ENCODE data around the gene LLGL2. TPM values are rescaled to one million over a fixed set of nuclear protein-coding genes. Genes with fewer than 3 reads are reported as not detected.

Gene LLGL2
- total and polyA plus RNA-seq, 2 experiments from 2014 or later, result 35.2 to 40.3 TPM

DNA sequence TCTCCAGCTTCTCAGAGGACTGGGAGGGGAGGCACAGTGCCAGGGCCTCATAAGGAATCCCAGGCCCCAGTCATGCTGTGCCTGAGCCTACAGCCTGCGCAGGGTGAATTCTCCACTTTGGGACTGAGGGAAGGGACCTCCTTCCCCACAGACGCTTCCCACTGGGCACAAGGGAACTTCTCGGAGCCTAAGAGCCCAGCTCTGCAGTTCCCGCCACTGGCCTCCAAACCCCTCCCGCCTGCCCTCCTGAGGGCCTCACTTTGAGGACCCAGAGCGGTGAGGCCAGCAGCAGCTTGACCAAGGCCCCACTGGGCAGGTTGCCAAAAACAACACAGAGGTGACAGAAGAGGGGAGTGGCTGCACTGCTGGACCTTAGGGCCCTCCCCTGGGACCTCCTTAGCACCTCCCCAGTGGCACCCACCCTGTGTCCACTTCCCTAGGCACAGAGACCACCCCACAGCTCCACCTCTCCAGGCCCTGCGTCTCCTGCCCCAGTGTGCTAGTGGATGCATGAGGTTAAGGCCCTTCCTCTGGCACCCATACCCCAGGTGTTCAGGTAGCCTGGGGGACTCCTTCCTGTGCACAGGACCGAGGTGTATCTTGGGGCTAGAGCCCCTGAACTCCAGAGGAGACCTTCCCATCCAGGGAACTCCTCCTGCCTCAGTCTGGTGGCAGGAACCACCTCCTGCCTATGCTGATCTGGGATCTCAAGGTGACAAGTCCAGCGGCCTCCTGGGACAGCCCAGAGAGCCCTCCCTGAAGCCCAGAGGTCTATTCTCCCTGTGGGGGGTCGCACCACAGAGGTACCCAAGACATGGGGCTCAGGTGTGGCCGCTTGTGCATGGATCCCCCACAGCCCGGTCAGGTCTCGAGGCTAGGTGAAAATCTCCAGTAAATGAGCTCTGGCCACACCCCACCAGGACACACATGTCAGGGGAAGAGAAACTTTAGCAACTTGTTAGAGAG lies 13.6 kb upstream of the LLGL2 start:
- Histone ChIP-seq H3K4me1 (ENCODE audit: low read depth) (peaks cover 20% of the 10 kb centered on the region), H3K27me3 (no peaks in the 10 kb centered on the region), H3K9me3 (ENCODE audit: low read depth) (no peaks in the 10 kb centered on the region), H3K36me3 (peaks cover 4% of the 10 kb centered on the region), H3K27ac (peak overlapping the region; percentile 71), H3K4me3 (no peak overlapping the region)
- TF ChIP-seq, protein P1, sequence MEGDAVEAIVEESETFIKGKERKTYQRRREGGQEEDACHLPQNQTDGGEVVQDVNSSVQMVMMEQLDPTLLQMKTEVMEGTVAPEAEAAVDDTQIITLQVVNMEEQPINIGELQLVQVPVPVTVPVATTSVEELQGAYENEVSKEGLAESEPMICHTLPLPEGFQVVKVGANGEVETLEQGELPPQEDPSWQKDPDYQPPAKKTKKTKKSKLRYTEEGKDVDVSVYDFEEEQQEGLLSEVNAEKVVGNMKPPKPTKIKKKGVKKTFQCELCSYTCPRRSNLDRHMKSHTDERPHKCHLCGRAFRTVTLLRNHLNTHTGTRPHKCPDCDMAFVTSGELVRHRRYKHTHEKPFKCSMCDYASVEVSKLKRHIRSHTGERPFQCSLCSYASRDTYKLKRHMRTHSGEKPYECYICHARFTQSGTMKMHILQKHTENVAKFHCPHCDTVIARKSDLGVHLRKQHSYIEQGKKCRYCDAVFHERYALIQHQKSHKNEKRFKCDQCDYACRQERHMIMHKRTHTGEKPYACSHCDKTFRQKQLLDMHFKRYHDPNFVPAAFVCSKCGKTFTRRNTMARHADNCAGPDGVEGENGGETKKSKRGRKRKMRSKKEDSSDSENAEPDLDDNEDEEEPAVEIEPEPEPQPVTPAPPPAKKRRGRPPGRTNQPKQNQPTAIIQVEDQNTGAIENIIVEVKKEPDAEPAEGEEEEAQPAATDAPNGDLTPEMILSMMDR (IDR thresholded peaks at IDR 0.05; ENCODE audit: low read depth, low read length), result no peak
- DNase-seq (ENCODE audit: low read depth in 1 of 2, low spot score in 1 of 2), result peak; percentile 30 to 92

DNA sequence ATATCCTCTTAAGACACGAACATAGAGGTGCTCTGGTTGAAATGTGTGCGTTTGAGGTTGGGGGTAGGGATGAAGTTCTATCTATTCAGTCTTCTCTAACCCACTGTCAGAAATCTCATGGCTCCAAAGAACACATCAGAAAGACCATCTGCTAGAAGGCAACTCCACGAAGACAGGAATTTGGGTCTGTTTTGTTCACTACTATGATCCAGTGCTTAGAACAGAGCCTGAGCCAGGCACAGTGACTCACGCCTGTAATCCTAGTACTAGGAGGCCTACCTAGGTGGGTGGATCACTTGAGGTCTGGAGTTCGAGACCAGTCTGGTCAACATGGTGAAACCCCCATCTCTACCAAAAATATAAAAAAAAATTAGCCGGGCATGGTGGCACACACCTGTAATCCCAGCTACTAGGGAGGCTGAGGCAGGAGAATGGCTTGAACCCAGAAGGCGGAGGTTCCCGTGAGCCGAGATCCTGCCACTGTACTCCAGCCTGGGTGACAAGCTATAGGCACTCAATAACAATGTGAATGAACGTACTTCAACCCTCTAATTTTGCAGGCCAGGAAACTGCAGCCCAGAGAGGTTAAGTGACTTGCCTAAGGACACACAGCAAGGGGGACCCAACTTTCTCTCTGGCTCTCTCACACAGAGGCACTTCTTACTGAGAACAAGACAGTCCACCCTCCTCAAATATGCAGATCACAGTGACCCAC lies 12.4 kb upstream of the LLGL2 start:
- Histone ChIP-seq H3K27me3 (no peaks in the 10 kb centered on the region), H3K9me3 (ENCODE audit: low read depth) (no peaks in the 10 kb centered on the region), H3K4me3 (no peak overlapping the region), H3K36me3 (no peaks in the 10 kb centered on the region), H3K27ac (no peak overlapping the region), H3K4me1 (ENCODE audit: low read depth) (peaks cover 26% of the 10 kb centered on the region)
- DNase-seq (ENCODE audit: low read depth in 1 of 2, low spot score in 1 of 2), result no peak
- TF ChIP-seq, protein P1 (IDR thresholded peaks at IDR 0.05; ENCODE audit: low read depth, low read length), result no peak

DNA sequence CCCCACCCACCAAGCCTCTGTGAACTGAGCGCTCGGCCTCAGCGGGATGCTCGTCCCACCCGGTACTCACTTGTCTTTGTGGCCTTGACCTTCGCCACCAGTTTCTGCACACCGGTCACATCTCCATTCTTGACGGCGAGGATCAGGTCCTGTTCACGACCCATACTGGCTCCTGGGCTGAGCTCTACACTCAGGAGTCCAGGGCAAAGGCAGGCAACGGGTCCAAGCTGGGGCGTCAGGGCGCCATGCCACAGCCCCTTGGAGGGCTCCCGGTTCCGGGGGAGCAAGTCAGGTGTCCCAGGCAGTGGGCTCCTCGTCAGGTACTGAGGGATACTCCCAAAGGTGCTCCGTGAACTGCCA lies 11.9 kb upstream of the LLGL2 start:
- no peaks in the 10 kb centered on the region for H3K27me3 ChIP-seq
- no peak overlapping the region for H3K4me3 ChIP-seq
- H3K27ac ChIP-seq, result no peak overlapping the region
- TF ChIP-seq, protein P1 (IDR thresholded peaks at IDR 0.05; ENCODE audit: low read depth, low read length), result no peak
- H3K4me1 ChIP-seq (ENCODE audit: low read depth), result peaks cover 26% of the 10 kb centered on the region
- no peaks in the 10 kb centered on the region for H3K36me3 ChIP-seq
- no peak for DNase-seq (ENCODE audit: low read depth in 1 of 2, low spot score in 1 of 2)
- H3K9me3 ChIP-seq (ENCODE audit: low read depth), result no peaks in the 10 kb centered on the region

DNA sequence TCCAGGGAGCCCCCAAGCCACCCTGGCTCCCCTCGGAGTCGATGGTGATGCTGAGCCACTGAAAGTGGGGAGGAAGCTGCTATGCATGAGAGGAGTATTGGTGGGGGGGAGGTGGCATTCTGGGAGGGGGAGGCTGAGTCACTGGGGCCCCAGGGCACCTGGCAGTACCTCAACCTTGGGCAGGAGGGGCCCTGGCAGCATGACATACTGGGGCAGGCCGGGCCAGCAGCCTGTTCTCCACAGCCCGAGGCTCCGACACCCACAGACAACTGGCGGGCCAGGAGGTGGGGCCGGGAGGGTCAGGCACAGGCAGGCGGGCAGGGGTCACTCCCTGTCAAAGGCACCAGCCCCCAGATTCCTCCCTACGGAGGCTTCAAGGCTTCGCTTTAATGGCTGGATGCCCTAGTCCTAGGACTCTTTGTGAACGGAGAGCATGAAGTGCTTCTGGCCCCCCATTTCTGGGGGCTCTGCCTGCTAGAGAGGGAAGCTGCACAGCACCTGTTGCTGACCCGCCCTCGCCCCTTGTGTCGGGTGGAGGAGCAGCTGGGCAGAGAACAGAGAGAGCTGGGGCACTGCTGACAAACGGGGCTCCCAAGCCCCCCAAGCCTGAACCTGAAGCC lies 11.1 kb upstream of the LLGL2 start:
- H3K4me3 ChIP-seq, result peak overlapping the region; percentile 50
- H3K9me3 ChIP-seq (ENCODE audit: low read depth), result no peaks in the 10 kb centered on the region
- TF ChIP-seq, protein P1 (IDR thresholded peaks at IDR 0.05; ENCODE audit: low read depth, low read length), result no peak
- no peak for DNase-seq (ENCODE audit: low read depth in 1 of 2, low spot score in 1 of 2)
- H3K27ac ChIP-seq, result no peak overlapping the region
- no peaks in the 10 kb centered on the region for H3K27me3 ChIP-seq
- H3K4me1 ChIP-seq (ENCODE audit: low read depth), result peaks cover 26% of the 10 kb centered on the region
- H3K36me3 ChIP-seq, result no peaks in the 10 kb centered on the region

DNA sequence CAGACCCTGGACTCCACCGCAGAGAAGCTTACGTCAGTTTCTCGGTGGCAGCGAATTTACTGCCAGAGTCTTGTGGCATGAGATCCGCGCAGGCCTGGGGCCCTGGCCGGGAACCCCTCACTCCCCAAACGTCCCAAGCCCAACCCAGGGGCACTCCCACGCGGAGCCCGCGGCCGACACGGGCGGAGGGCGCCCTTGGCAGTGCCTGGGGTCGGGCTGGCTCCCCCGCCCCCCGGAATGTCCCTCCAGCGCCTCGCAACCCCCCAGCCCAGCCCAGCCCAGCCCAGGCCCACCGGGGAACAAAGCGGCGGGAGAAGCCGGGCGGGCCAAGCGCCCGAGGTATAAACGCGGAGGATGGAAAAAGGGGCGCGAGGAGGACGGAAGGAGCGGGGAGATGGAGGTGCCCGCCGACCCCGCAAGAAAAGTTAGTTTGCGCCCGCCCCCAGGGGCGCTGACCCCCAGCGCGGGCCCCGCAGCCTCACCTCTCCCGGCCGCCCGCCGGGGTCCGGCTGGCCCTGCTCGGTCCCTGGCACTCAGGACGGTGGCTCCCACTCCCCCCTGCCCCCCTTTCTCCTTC lies 10.5 kb upstream of the LLGL2 start:
- Histone ChIP-seq H3K27me3 (no peaks in the 10 kb centered on the region), H3K9me3 (ENCODE audit: low read depth) (no peaks in the 10 kb centered on the region), H3K36me3 (no peaks in the 10 kb centered on the region), H3K4me3 (peak overlapping the region; percentile 50), H3K27ac (peak overlapping the region; percentile 59), H3K4me1 (ENCODE audit: low read depth) (peaks cover 26% of the 10 kb centered on the region)
- TF ChIP-seq, protein P1 (IDR thresholded peaks at IDR 0.05; ENCODE audit: low read depth, low read length), result no peak
- DNase-seq (ENCODE audit: low read depth in 1 of 2, low spot score in 1 of 2), result peak in 1 of 2 donors; percentile 56

All from cardiac muscle cell (in vitro differentiated cells and primary cell).